Measurements from ENCODE around the gene MID2.
"Not testable (repeated sequence)": the region's sequence is repeated elsewhere in the genome, so short reads cannot be mapped to it uniquely, and the experiment has no call there.

MID2 gene

GRCh38 chrX:107940095-107940494, 114.4 kb downstream of the MID2 start:
- Histone ChIP-seq H3K9me3 (ENCODE audit: control insufficient read depth, low read length) (no peaks in the 10 kb centered on the region), H3K4me3 (ENCODE audit: extremely low read depth, insufficient read depth, low read length, poor library complexity, severe bottlenecking) (no peak overlapping the region), H3K36me3 (ENCODE audit: control insufficient read depth, insufficient read depth, low read length) (no peaks in the 10 kb centered on the region), H3K4me1 (ENCODE audit: control insufficient read depth, insufficient read depth, low read length, poor library complexity, severe bottlenecking) (no peaks in the 10 kb centered on the region), H3K27ac (ENCODE audit: low read depth, low read length, severe bottlenecking) (no peak overlapping the region)
- whole genome bisulfite sequencing, 2 experiments (ENCODE audit: insufficient coverage in 2 of 2), result 80 to 90% methylated on average over 2 of the region's 3 CpGs

- not testable (repeated sequence) for H3K4me3 ChIP-seq (ENCODE audit: extremely low read depth, insufficient read depth, low read length, poor library complexity, severe bottlenecking); H3K4me1 ChIP-seq (ENCODE audit: control insufficient read depth, insufficient read depth, low read length, poor library complexity, severe bottlenecking); H3K9me3 ChIP-seq (ENCODE audit: control insufficient read depth, low read length); H3K27ac ChIP-seq (ENCODE audit: low read depth, low read length, severe bottlenecking); H3K36me3 ChIP-seq (ENCODE audit: control insufficient read depth, insufficient read depth, low read length)
Measured at GRCh38 chrX:107955337-107955736, 129.7 kb downstream of the MID2 start.

- H3K27ac ChIP-seq (ENCODE audit: low read depth, low read length, severe bottlenecking), result no peak overlapping the region
- H3K36me3 ChIP-seq (ENCODE audit: control insufficient read depth, insufficient read depth, low read length), result no peaks in the 10 kb centered on the region
- H3K9me3 ChIP-seq (ENCODE audit: control insufficient read depth, low read length), result no peaks in the 10 kb centered on the region
- no peak overlapping the region for H3K4me3 ChIP-seq (ENCODE audit: extremely low read depth, insufficient read depth, low read length, poor library complexity, severe bottlenecking)
- no peaks in the 10 kb centered on the region for H3K4me1 ChIP-seq (ENCODE audit: control insufficient read depth, insufficient read depth, low read length, poor library complexity, severe bottlenecking)
- WGBS, 2 experiments (ENCODE audit: insufficient coverage in 2 of 2), result no CpG with 5 or more reads among the region's 5 CpGs
Measured at GRCh38 chrX:107968623-107969022, 143.0 kb downstream of the MID2 start.

- Histone ChIP-seq H3K4me3 (ENCODE audit: extremely low read depth, insufficient read depth, low read length, poor library complexity, severe bottlenecking) (no peak overlapping the region), H3K9me3 (ENCODE audit: control insufficient read depth, low read length) (no peaks in the 10 kb centered on the region), H3K27ac (ENCODE audit: low read depth, low read length, severe bottlenecking) (no peak overlapping the region), H3K36me3 (ENCODE audit: control insufficient read depth, insufficient read depth, low read length) (no peaks in the 10 kb centered on the region), H3K4me1 (ENCODE audit: control insufficient read depth, insufficient read depth, low read length, poor library complexity, severe bottlenecking) (no peaks in the 10 kb centered on the region)
- WGBS, 2 experiments (ENCODE audit: insufficient coverage in 2 of 2), result no CpG with 5 or more reads among the region's 2 CpGs
Measured at GRCh38 chrX:107970073-107970472, 144.4 kb downstream of the MID2 start.

GRCh38 chrX:107971636-107972035, 146.0 kb downstream of the MID2 start:
- no peaks in the 10 kb centered on the region for H3K36me3 ChIP-seq (ENCODE audit: control insufficient read depth, insufficient read depth, low read length)
- 60% methylated on average over 1 of the region's 3 CpGs; no CpG with 5 or more reads in 1 of the 2 experiments for WGBS, 2 experiments (ENCODE audit: insufficient coverage in 2 of 2)
- no peak overlapping the region for H3K27ac ChIP-seq (ENCODE audit: low read depth, low read length, severe bottlenecking)
- H3K4me3 ChIP-seq (ENCODE audit: extremely low read depth, insufficient read depth, low read length, poor library complexity, severe bottlenecking), result no peak overlapping the region
- H3K4me1 ChIP-seq (ENCODE audit: control insufficient read depth, insufficient read depth, low read length, poor library complexity, severe bottlenecking), result no peaks in the 10 kb centered on the region
- no peaks in the 10 kb centered on the region for H3K9me3 ChIP-seq (ENCODE audit: control insufficient read depth, low read length)

Data from mesodermal cell (in vitro differentiated cells).